ENCODE data around the gene HTR2B. TPM values are rescaled to one million over a fixed set of nuclear protein-coding genes. Genes with fewer than 3 reads are reported as not detected.
"Not testable (repeated sequence)": the region's sequence is repeated elsewhere in the genome, so short reads cannot be mapped to it uniquely, and the experiment has no call there.

The HTR2B gene
- total RNA-seq (2014; rRNA removed) = 0.13 and 0.52 TPM in 2 replicates
- polyA plus RNA-seq (2012) = 0.18 TPM

- no peak for DNase-seq (ENCODE audit: low read depth)
These were observed at the start of gene HTR2B for GRCh38 chr2:231124838-231125568. TSS of gene HTR2B (minus strand) at chr2:231125042. CDS start at chr2:231123764, 1,278 bp downstream.

GRCh38 chr2:231174211-231174651 lies 49.4 kb upstream of the HTR2B start:
- no peak for DNase-seq (ENCODE audit: low read depth)

- no peak for DNase-seq (ENCODE audit: low read depth)
These were observed 47.2 kb upstream of the HTR2B start for GRCh38 chr2:231172025-231172424.

- no peak for DNase-seq (ENCODE audit: low read depth)
These were observed 45.2 kb upstream of the HTR2B start for GRCh38 chr2:231170055-231170454.

GRCh38 chr2:231169488-231169887 lies 44.6 kb upstream of the HTR2B start:
- DNase-seq (ENCODE audit: low read depth) = no peak

GRCh38 chr2:231168460-231169139 lies 43.8 kb upstream of the HTR2B start:
- no peak for DNase-seq (ENCODE audit: low read depth)

GRCh38 chr2:231167745-231168459 lies 43.1 kb upstream of the HTR2B start:
- no peak for DNase-seq (ENCODE audit: low read depth)

- DNase-seq (ENCODE audit: low read depth) = no peak
These were observed 38.7 kb upstream of the HTR2B start for GRCh38 chr2:231163414-231164095.

GRCh38 chr2:231163011-231163410 lies 38.2 kb upstream of the HTR2B start:
- no peak for DNase-seq (ENCODE audit: low read depth)

GRCh38 chr2:231161877-231162329 lies 37.1 kb upstream of the HTR2B start:
- DNase-seq (ENCODE audit: low read depth) = peak; percentile 99

- DNase-seq (ENCODE audit: low read depth) = no peak
These were observed 36.5 kb upstream of the HTR2B start for GRCh38 chr2:231161252-231161839.

GRCh38 chr2:231160701-231161100 lies 35.9 kb upstream of the HTR2B start:
- DNase-seq (ENCODE audit: low read depth) = no peak

GRCh38 chr2:231159306-231159705 lies 34.5 kb upstream of the HTR2B start:
- no peak for DNase-seq (ENCODE audit: low read depth)

GRCh38 chr2:231152800-231153557 lies 28.1 kb upstream of the HTR2B start:
- DNase-seq (ENCODE audit: low read depth) = peak; percentile 45

GRCh38 chr2:231146665-231147064 lies 21.8 kb upstream of the HTR2B start:
- DNase-seq (ENCODE audit: low read depth) = no peak

- no peak for DNase-seq (ENCODE audit: low read depth)
These were observed 20.1 kb upstream of the HTR2B start for GRCh38 chr2:231144896-231145295.

GRCh38 chr2:231140808-231141207 lies 16.0 kb upstream of the HTR2B start:
- not testable (repeated sequence) for DNase-seq (ENCODE audit: low read depth)

GRCh38 chr2:231139796-231140195 lies 15.0 kb upstream of the HTR2B start:
- no peak for DNase-seq (ENCODE audit: low read depth)

- DNase-seq (ENCODE audit: low read depth) = peak; percentile 98
These were observed 13.9 kb upstream of the HTR2B start for GRCh38 chr2:231138699-231139098.

- DNase-seq (ENCODE audit: low read depth) = no peak
These were observed 10.2 kb upstream of the HTR2B start for GRCh38 chr2:231134910-231135655.
